ENCODE data around the gene KIAA1217.

DNA sequence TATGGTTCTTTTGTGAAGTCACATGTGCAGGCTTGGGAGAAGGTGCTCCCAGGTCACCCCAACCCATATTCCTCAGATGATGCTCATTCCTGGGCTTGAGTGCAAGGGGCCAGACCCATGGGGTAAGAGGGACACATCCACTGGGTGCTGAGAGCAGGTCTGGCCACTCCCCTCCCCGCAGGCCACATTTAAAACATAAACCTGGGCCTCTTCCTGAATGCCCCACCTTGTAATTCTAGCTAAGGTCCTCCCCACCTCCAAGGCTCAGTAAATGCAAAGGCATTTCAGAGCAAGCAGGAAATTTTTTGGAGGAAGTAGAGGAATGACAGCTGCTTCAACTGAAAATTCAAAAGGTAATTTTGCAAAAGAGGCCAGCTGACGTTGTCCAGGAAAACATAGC, 342.2 kb downstream of the KIAA1217 start:
- TF ChIP-seq POLR2A (IDR thresholded peaks at IDR 0.05; ENCODE audit: low read length) = no peak
- no peak for TF ChIP-seq GATA1 (IDR thresholded peaks at IDR 0.05; ENCODE audit: low read depth, low read length)
